ENCODE results near the gene B3GLCT.

Gene B3GLCT

DNA sequence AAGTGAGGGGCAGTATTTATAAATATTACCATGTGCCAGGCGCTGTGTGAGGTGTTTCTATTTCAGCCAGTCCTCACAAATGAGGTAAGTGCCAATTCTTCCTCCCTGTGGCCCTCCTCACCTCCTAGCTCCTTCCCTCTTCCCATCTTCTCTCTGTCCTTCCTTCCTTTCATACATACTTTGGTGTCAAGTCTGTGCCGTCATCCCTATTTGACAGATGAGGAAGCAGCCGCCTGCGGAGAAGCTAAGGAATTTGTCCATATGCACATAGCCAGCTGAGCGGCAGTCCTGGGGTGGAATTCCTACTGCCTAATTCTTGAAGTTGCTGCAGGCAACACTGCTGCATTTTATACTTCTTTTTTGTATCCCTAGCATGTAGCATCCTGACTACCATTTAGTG is 150.8 kb downstream of the B3GLCT start:
- no peak for DNase-seq (ENCODE audit: low read depth)

- DNase-seq (ENCODE audit: low read depth), result no peak
These were observed 151.6 kb downstream of the B3GLCT start for GRCh38 chr13:31351376-31351775.

DNA sequence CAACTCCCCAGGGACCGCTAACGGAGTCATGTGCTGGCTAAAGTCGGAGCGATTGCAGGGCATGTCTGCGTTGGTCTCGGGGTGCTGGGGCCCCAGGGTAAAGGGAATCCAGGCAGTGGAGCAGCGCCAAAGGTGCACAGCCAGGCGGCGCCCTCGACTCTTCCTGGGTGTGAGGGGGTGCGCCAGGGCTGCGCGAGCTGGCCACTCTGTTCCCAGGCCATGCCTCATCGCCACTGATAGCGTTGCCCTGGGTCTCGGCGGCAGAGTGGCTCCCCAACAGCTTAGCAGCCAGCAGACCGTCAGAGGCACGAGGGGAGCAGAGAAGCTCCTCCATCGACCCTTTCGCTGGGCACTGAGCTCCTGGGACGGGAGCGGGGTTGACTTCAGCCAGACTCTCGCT is 152.7 kb downstream of the B3GLCT start:
- DNase-seq (ENCODE audit: low read depth), result no peak

DNA sequence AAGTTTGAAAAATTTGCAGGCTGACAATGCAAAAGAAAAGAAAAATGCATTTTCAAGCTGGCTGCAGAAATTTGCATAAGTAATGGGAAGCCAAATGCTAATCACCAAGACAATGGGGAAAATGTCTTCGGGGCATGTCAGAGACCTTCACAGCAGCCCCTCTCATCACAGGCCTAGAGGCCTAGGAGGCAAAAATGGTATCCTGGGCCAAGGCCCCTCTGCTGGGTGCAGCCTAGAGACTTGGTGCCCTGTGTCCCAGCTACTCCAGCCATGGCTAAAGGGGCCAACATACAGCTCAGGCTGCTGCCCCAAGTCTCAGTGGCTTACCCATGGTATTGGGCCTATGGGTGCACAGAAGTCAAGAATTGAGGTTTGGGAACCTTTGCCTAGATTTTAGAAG is 155.2 kb downstream of the B3GLCT start:
- no peak for DNase-seq (ENCODE audit: low read depth)

- no peak for DNase-seq (ENCODE audit: low read depth)
These were observed 157.2 kb downstream of the B3GLCT start for GRCh38 chr13:31356991-31357390.

DNA sequence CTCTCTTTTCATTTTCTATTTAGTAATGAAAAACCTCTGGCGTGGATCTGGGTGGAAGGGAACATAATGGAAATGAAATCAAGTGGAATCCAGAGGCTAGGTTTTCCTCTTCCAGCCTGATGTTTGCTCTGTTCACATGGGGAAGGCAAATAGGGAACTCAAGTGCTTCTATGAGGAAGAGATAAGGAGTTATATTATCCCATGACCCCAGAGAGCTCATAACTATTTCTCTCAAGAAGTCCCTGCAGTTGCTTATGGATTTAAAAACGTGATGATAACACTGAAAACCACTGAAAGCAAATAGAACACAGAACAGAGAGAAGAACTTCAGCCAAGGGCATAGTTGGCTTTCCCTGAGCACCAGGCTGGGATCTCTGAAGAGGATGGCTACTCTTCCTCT is 157.8 kb downstream of the B3GLCT start:
- DNase-seq (ENCODE audit: low read depth), result no peak

GRCh38 chr13:31361673-31362072 is 161.9 kb downstream of the B3GLCT start:
- peak; percentile 17 for DNase-seq (ENCODE audit: low read depth)

DNA sequence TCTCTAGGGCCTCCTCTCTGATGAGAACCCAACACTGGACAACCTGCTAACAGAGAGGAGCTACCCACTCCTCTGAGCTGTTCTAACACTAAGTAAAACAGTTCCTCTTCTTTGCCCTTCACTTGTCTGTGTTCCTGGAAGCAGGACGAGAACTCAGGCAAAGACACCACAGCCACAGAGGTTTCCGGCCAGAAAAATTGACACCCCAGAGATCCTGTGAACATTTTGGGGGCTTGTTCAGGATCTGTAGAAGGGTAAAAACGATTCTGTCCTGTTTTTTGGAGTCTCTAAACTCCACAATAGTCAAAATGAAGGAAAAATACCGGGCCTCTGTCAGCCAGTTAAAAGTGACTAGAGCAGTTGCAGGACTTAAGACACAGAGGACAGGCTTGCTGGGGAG is 165.9 kb downstream of the B3GLCT start:
- no peak for DNase-seq (ENCODE audit: low read depth)

GRCh38 chr13:31367410-31367809 is 167.6 kb downstream of the B3GLCT start:
- DNase-seq (ENCODE audit: low read depth), result no peak

DNA sequence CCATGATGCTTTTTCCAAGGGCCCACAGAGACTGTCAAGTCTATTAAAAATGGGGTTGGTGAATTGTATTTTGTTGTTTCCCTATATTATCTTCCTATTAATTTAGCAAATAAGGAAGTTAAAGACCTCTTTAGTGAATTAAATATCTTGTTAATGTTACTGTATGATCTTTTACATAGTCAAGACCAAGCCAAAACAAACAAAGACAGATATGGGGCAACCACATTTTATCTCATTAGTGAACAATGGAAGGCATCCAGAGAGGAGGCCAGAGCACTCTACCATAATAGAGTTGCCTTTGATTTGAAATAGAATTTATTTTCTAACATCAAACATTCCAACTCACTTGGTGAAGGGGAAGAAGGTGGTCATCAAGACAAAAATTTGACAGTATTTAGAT is 169.4 kb downstream of the B3GLCT start:
- DNase-seq (ENCODE audit: low read depth), result no peak

GRCh38 chr13:31372454-31372853 is 172.7 kb downstream of the B3GLCT start:
- DNase-seq (ENCODE audit: low read depth), result no peak

DNA sequence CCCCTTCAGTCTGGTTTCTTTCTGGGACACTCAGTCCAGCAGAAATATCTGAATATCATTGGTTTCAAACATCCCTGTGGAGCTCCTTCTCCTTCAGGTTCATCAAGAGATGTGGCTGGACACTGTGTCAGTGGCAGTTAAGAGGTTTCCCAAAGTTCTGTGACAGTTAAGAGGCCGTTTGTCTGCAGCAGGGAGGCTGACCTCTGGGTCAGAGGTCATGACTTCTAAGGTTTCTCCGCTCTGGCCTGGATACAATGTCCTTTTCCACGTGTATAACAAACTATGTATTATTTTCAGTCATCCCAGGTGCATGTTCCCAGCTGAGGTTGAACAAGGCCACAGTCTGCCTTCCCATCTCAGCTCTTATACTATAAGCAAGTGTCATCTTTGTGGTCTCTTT is 174.9 kb downstream of the B3GLCT start:
- no peak for DNase-seq (ENCODE audit: low read depth)

DNA sequence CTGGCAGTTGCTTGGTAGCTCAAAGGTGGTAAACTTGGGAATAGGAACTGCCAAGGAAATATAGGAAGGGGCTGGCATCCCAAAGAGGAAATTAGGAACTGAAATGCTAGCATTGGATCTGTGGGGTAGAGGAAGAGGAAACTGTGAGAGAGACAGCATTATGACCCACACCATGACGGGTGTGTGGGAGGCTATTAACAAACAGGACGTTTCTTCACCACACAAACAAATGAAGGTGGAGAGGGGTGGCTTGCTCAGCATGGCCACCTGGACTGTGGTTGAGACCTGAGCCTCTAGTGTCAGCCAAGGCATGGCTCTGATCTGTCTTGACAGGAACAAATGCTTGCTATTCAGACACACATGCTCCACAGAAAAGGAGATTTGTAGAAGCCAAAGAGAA is 178.2 kb downstream of the B3GLCT start:
- DNase-seq (ENCODE audit: low read depth), result no peak

DNA sequence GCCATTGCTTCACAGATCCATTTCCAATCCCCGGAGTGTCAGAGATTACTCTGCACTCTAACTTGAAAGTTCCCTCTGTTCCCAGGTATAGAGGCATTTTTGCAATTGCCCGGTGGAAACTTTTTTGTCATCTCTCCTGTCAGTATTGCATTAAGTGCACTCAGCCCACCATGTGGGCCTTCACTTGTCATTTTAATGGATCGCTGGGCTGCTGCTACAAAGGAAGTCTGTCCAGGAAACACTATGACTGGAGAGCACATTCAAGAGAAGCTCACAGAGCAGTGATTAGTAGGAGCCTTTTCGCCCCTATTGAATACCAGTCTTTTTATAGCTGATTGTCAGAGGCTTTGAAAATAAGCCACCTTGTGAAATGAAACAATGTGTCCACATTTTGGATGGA is 180.9 kb downstream of the B3GLCT start:
- no peak for DNase-seq (ENCODE audit: low read depth)
